CD14-positive monocyte (primary cell): Measurements from ENCODE around the gene ADTRP. TPM values are rescaled to one million over a fixed set of nuclear protein-coding genes. Genes with fewer than 3 reads are reported as not detected.
"Not testable (repeated sequence)": the region's sequence is repeated elsewhere in the genome, so short reads cannot be mapped to it uniquely, and the experiment has no call there.

ENCODE experiments used
- DNase-seq, 3 donors: peaks; one replicate each; pipeline ENCODE4 v3.0.0-alpha.2; 2011 to 2022
- H2AFZ ChIP-seq: 2 replicates; pipeline ENCODE4 v1.6.0; 2012; ENCODE audit warnings: mild to moderate bottlenecking, low read depth, low read length, inconsistent platforms; ENCODE audit not compliant: insufficient read depth, poor library complexity, severe bottlenecking
- H3K27ac ChIP-seq, 2 donors: 1 replicate in 1 of 2; 2 replicates in 1 of 2; pipeline ENCODE4 v1.5.1; 2012 to 2013; ENCODE audit warnings: low read length in 2 of 2, control low read depth in 1 of 2, inconsistent platforms in 1 of 2, low read depth in 1 of 2, mild to moderate bottlenecking in 1 of 2
- H3K27me3 ChIP-seq, 2 donors: one replicate each; pipeline versions ENCODE4 v1.6.0 to v1.6.1; 2011 to 2013; ENCODE audit warnings: low read length in 2 of 2; ENCODE audit not compliant: control insufficient read depth in 2 of 2, insufficient read depth in 2 of 2
- H3K36me3 ChIP-seq, 2 donors: replicated peaks in 1 of 2; 1 replicate in 1 of 2; 2 replicates in 1 of 2; pipeline versions ENCODE4 v1.5.1 to v1.6.1; 2012 to 2013; ENCODE audit warnings: low read length in 2 of 2, control low read depth in 1 of 2, inconsistent platforms in 1 of 2, mild to moderate bottlenecking in 1 of 2; ENCODE audit not compliant: insufficient read depth in 2 of 2, control insufficient read depth in 1 of 2
- H3K4me1 ChIP-seq, 2 donors: 1 replicate in 1 of 2; 2 replicates in 1 of 2; pipeline versions ENCODE4 v1.5.1 to v1.6.1; 2012 to 2013; ENCODE audit warnings: low read length in 2 of 2, control low read depth in 1 of 2, inconsistent platforms in 1 of 2, mild to moderate bottlenecking in 1 of 2, moderate library complexity in 1 of 2; ENCODE audit not compliant: insufficient read depth in 2 of 2, control insufficient read depth in 1 of 2
- H3K4me2 ChIP-seq: replicated peaks from 2 replicates; pipeline ENCODE3; 2012; ENCODE audit warnings: low read length, moderate library complexity, mild to moderate bottlenecking; ENCODE audit not compliant: poor library complexity, severe bottlenecking; ENCODE audit errors: extremely low read depth
- H3K4me3 ChIP-seq, 3 experiments: fragments of 200-600 bp in 1 of 3; sonication (generic) in 1 of 3; replicated peaks in 1 of 3; 1 replicate in 2 of 3; 2 replicates in 1 of 3; pipeline ENCODE4 v1.5.1; 2011 to 2013; ENCODE audit warnings: low read length in 3 of 3, mild to moderate bottlenecking in 3 of 3, control low read depth in 2 of 3, low read depth in 2 of 3, inconsistent platforms in 1 of 3, moderate library complexity in 1 of 3
- H3K79me2 ChIP-seq: 2 replicates; pipeline ENCODE4 v1.6.0; 2012; ENCODE audit warnings: mild to moderate bottlenecking, control low read depth, inconsistent platforms, low read length, moderate library complexity; ENCODE audit not compliant: insufficient read depth
- H3K9ac ChIP-seq: 2 replicates; pipeline ENCODE4 v1.6.0; 2017; ENCODE audit warnings: low read length, mild to moderate bottlenecking; ENCODE audit not compliant: insufficient read depth, poor library complexity, severe bottlenecking
- H3K9me3 ChIP-seq, 2 donors: replicated peaks in 1 of 2; 1 replicate in 1 of 2; 2 replicates in 1 of 2; pipeline versions ENCODE4 v1.5.1 to v1.6.1; 2012 to 2013; ENCODE audit warnings: low read length in 2 of 2, control low read depth in 1 of 2; ENCODE audit not compliant: control insufficient read depth in 1 of 2, insufficient read depth in 1 of 2
- H4K20me1 ChIP-seq: 2 replicates; pipeline ENCODE4 v1.6.0; 2012; ENCODE audit warnings: mild to moderate bottlenecking, low read length, control low read depth, moderate library complexity; ENCODE audit not compliant: insufficient read depth
- H3K27ac Mint-ChIP-seq, 7 donors: one replicate each; pipeline ENCODE4 v1.8.0; 2020; ENCODE audit warnings: mild to moderate bottlenecking in 7 of 7, mixed read lengths in 7 of 7, moderate library complexity in 6 of 7, inconsistent platforms in 2 of 7
- H3K27me3 Mint-ChIP-seq, 3 donors: one replicate each; pipeline ENCODE4 v1.8.0; 2021 to 2022; ENCODE audit warnings: low read depth in 3 of 3, mild to moderate bottlenecking in 3 of 3, mixed read lengths in 3 of 3, moderate library complexity in 3 of 3, inconsistent platforms in 1 of 3
- H3K36me3 Mint-ChIP-seq, 2 donors: one replicate each; pipeline ENCODE4 v1.8.0; 2020; ENCODE audit warnings: mixed read lengths in 2 of 2, inconsistent platforms in 1 of 2, mild to moderate bottlenecking in 1 of 2
- H3K4me1 Mint-ChIP-seq: one replicate; pipeline ENCODE4 v1.8.0; 2020; ENCODE audit warnings: mild to moderate bottlenecking, mixed read lengths
- H3K4me3 Mint-ChIP-seq, 2 donors: one replicate each; pipeline ENCODE4 v1.8.0; 2020; ENCODE audit warnings: mild to moderate bottlenecking in 2 of 2, mixed read lengths in 2 of 2, moderate library complexity in 1 of 2
- H3K9me3 Mint-ChIP-seq, 7 donors: one replicate each; pipeline ENCODE4 v1.8.0; 2020 to 2022; ENCODE audit warnings: mixed read lengths in 7 of 7, mild to moderate bottlenecking in 6 of 7, moderate library complexity in 6 of 7, inconsistent platforms in 2 of 7
- CTCF ChIP-seq: fragments of 200-600 bp; IDR thresholded peaks from one replicate; pipeline ENCODE4 v1.8.0; 2022; ENCODE audit warnings: antibody characterized with exemption, mild to moderate bottlenecking
- WGBS: methylation state at CpG from one replicate; pipeline ENCODE4 v1.1.5; 2013; ENCODE audit warnings: missing lambda C conversion rate; ENCODE audit not compliant: insufficient coverage; 5-methylcytosine and 5-hydroxymethylcytosine counted together
- intact Hi-C, 2 donors: fragments of 100-400 bp; cut with micrococcal nuclease; formaldehyde crosslinking; loops; one replicate each; pipeline versions ENCODE4 v1.15.0 to v1.15.1; 2023
- polyA plus RNA-seq, 3 donors: library from polyadenylated mRNA; depleted of rRNA in 1 of 3; unstranded in 2 of 3; stranded (reverse) in 1 of 3; fragments of 300-500 nt in 2 of 3; fragments of >200 nt in 1 of 3; fragmentation: Illumina TruSeq in 2 of 3; gene quantifications; 1 replicate in 2 of 3; 2 replicates in 1 of 3; pipeline ENCODE4 v1.2.3, GENCODE V29; 2012 to 2021

Gene ADTRP
- polyA plus RNA-seq, 3 donors, result 0.04 to 0.20 TPM; not detected in 1

DNA sequence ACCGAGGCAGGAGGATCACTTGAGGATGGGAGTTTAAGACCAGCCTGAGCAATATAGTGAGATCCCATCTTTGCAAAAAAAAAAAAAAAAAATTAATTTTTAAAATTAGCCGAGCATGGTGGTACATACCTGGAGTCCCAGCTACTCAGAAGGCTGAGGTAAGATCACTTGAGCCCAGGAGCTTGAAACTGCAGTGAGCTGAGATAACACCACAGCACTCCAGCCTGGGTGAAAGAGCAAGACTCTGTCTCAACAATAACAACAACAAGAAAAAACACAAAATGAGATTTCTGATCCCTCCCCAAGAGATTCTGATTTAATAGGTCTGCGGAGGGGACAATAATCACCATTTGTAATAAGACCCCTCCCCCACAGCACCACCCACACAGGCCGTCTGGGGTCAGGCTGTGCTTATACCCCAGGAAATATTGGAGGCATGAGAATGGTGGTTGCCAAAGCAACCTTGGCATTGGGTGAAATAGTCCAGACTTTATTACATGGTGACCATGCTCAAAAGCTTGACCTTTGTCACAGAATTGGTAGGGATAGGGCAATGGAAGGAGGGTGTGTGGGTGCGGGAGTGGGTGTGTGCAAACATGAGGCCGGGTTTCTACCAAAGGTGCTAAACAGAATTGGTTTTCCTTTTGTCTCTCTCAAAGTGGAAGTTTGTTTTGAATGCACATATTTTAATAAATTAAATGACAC, 24.4 kb upstream of the ADTRP start:
- Mint-ChIP-seq H3K36me3 (no peaks in the 10 kb centered on the region), H3K4me3 (no peak overlapping the region), H3K4me1 (peaks cover 15% of the 10 kb centered on the region), H3K27me3 (peaks cover 0 to 5% (median 5%) of the 10 kb centered on the region in 3 donors), H3K9me3 (no peaks in the 10 kb centered on the region), H3K27ac (no peak overlapping the region)
- no peak for TF ChIP-seq CTCF
- 87% methylated on average over 3 of the region's 6 CpGs for WGBS
- Histone ChIP-seq H3K36me3 (no peaks in the 10 kb centered on the region), H3K4me2 (no peak overlapping the region), H3K9me3 (no peaks in the 10 kb centered on the region), H2AFZ (no peak overlapping the region), H3K4me3 (no peak overlapping the region), H4K20me1 (no peaks in the 10 kb centered on the region), H3K79me2 (no peaks in the 10 kb centered on the region), H3K4me1 (peaks cover 4 to 9% of the 10 kb centered on the region in 2 donors), H3K9ac (no peak overlapping the region), H3K27ac (no peak overlapping the region), H3K27me3 (no peaks in the 10 kb centered on the region)
- no peak for DNase-seq
- intact Hi-C loops, result no loop called here

DNA sequence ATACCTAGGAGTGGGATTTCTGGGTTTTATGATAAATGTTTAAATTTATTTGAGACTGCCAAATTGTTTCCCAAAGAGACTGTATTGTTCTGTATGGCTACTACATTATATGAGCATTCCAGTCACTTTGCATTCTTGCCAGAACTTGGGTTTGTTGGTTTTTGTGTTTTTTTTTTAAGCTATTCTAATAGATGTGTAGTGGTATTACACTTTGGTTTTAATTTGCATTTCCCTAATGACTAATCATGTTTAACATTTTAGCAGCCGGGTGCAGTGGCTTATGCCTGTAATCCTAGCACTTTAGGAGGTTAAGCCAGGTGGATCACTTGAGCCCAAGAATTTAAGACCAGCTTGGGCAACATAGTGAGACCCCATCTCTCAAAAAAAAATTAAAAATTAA, 21.9 kb upstream of the ADTRP start:
- H3K79me2 ChIP-seq, H3K9ac ChIP-seq, H3K36me3 Mint-ChIP-seq, H3K4me3 Mint-ChIP-seq, H3K4me1 ChIP-seq, H3K36me3 ChIP-seq, H3K9me3 Mint-ChIP-seq, DNase-seq, intact Hi-C loops, H3K4me3 ChIP-seq, H3K27me3 ChIP-seq, H3K9me3 ChIP-seq, H3K27me3 Mint-ChIP-seq, H2AFZ ChIP-seq, H3K27ac ChIP-seq, H3K4me2 ChIP-seq, H4K20me1 ChIP-seq, H3K27ac Mint-ChIP-seq: not testable (repeated sequence)
- H3K4me1 Mint-ChIP-seq, result peaks cover 15% of the 10 kb centered on the region
- WGBS, result no CpG with 5 or more reads among the region's 1 CpG
